OCI-LY1 (cell line): ENCODE measurements around the gene NHERF2.

Source experiments
- H2AFZ ChIP-seq: fragments of 200-600 bp; sonication (generic), shearing (Covaris generic); 2 replicates; pipeline ENCODE4 v1.6.0; 2014; ENCODE audit warnings: antibody characterized with exemption, mild to moderate bottlenecking, low read length
- H3F3A ChIP-seq: fragments of 200-600 bp; sonication (generic), shearing (Covaris generic); 2 replicates; pipeline ENCODE4 v1.6.0; 2014; ENCODE audit warnings: mild to moderate bottlenecking, antibody characterized with exemption, low read length, moderate library complexity; ENCODE audit not compliant: insufficient read depth
- H3K27ac ChIP-seq: fragments of 200-600 bp; sonication (generic); 2 replicates; pipeline ENCODE4 v1.5.1; 2014; ENCODE audit warnings: low read length, mixed run types, mild to moderate bottlenecking, low read depth; ENCODE audit not compliant: poor library complexity, severe bottlenecking
- H3K27me3 ChIP-seq: fragments of 200-600 bp; sonication (generic); 2 replicates; pipeline ENCODE4 v1.6.0; 2014; ENCODE audit warnings: antibody characterized with exemption, mild to moderate bottlenecking, low read length, moderate library complexity; ENCODE audit not compliant: insufficient read depth
- H3K36me3 ChIP-seq: fragments of 200-600 bp; sonication (generic); 2 replicates; pipeline ENCODE4 v1.6.1; 2014; ENCODE audit warnings: mild to moderate bottlenecking, antibody characterized with exemption, low read length, moderate library complexity, mixed read lengths; ENCODE audit not compliant: insufficient read depth
- H3K4me1 ChIP-seq: fragments of 200-600 bp; sonication (generic); 2 replicates; pipeline ENCODE4 v1.5.1; 2014; ENCODE audit warnings: mild to moderate bottlenecking, low read length, moderate library complexity; ENCODE audit not compliant: insufficient read depth, severe bottlenecking
- H3K4me2 ChIP-seq: fragments of 200-600 bp; sonication (generic), shearing (Covaris generic); 2 replicates; pipeline ENCODE4 v1.6.1; 2014; ENCODE audit warnings: low read length
- H3K4me3 ChIP-seq: fragments of 200-600 bp; sonication (generic); 2 replicates; pipeline ENCODE4 v1.5.1; 2014; ENCODE audit warnings: low read length, low read depth, mild to moderate bottlenecking, mixed read lengths; ENCODE audit not compliant: poor library complexity, severe bottlenecking
- H3K79me2 ChIP-seq: fragments of 200-600 bp; shearing (Covaris generic); 2 replicates; pipeline ENCODE4 v1.6.1; 2016; ENCODE audit warnings: mixed run types, low read length, mixed read lengths; ENCODE audit not compliant: insufficient read depth
- H3K9ac ChIP-seq: fragments of 200-600 bp; sonication (generic), shearing (Covaris generic); 2 replicates; pipeline ENCODE4 v1.6.1; 2014; ENCODE audit warnings: mild to moderate bottlenecking, low read length, mixed read lengths
- H3K9me2 ChIP-seq: fragments of 200-600 bp; sonication (generic), shearing (Covaris generic); 2 replicates; pipeline ENCODE4 v1.6.1; 2014; ENCODE audit warnings: low read depth, mild to moderate bottlenecking, low read length, mixed read lengths
- H3K9me3 ChIP-seq: fragments of 200-600 bp; shearing (Covaris generic); 2 replicates; pipeline ENCODE4 v1.6.1; 2014; ENCODE audit warnings: low read length, mixed read lengths
- H4K20me1 ChIP-seq: fragments of 200-600 bp; sonication (generic), shearing (Covaris generic); 2 replicates; pipeline ENCODE4 v1.6.0; 2016; ENCODE audit warnings: mild to moderate bottlenecking, low read length; ENCODE audit not compliant: insufficient read depth
- CTCF ChIP-seq: fragments of 200-600 bp; sonication (generic), shearing (Covaris generic); IDR thresholded peaks from 2 replicates; pipeline ENCODE4 v1.5.1; 2017; ENCODE audit warnings: mild to moderate bottlenecking, antibody characterized with exemption, low read length, moderate library complexity, mixed read lengths
- EZH2 ChIP-seq: fragments of 200-600 bp; sonication (generic), shearing (Covaris generic); IDR thresholded peaks from 2 replicates; pipeline ENCODE4 v1.8.0; 2017; ENCODE audit warnings: borderline replicate concordance, mixed run types, mild to moderate bottlenecking, antibody characterized with exemption, low read length, moderate library complexity, mixed read lengths

NHERF2 gene

GRCh38 chr16:2013527-2013926 is 13.2 kb upstream of the NHERF2 start:
- no peak for TF ChIP-seq CTCF
- TF ChIP-seq EZH2 = no peak
- Histone ChIP-seq H3K79me2 (peaks cover 6% of the 10 kb centered on the region), H3K9me2 (no peaks in the 10 kb centered on the region), H3K4me1 (peaks cover 16% of the 10 kb centered on the region), H2AFZ (no peak overlapping the region), H3K27me3 (no peaks in the 10 kb centered on the region), H3K9me3 (no peaks in the 10 kb centered on the region), H3K4me3 (no peak overlapping the region), H4K20me1 (no peaks in the 10 kb centered on the region), H3K27ac (no peak overlapping the region), H3K9ac (no peak overlapping the region), H3K36me3 (no peaks in the 10 kb centered on the region), H3K4me2 (no peak overlapping the region), H3F3A (no peaks in the 10 kb centered on the region)

- no peak for TF ChIP-seq EZH2
- no peak for TF ChIP-seq CTCF
- Histone ChIP-seq H3K4me1 (peaks cover 6% of the 10 kb centered on the region), H3F3A (no peaks in the 10 kb centered on the region), H3K79me2 (no peaks in the 10 kb centered on the region), H2AFZ (no peak overlapping the region), H3K4me2 (no peak overlapping the region), H3K36me3 (no peaks in the 10 kb centered on the region), H3K9me2 (no peaks in the 10 kb centered on the region), H3K9me3 (no peaks in the 10 kb centered on the region), H3K27ac (no peak overlapping the region), H3K9ac (no peak overlapping the region), H4K20me1 (no peaks in the 10 kb centered on the region), H3K27me3 (no peaks in the 10 kb centered on the region), H3K4me3 (no peak overlapping the region)
These were observed 11.4 kb upstream of the NHERF2 start for GRCh38 chr16:2015117-2015946.

GRCh38 chr16:2015947-2016208 is 10.8 kb upstream of the NHERF2 start:
- Histone ChIP-seq H3K9me3 (no peaks in the 10 kb centered on the region), H3K79me2 (no peaks in the 10 kb centered on the region), H4K20me1 (no peaks in the 10 kb centered on the region), H3K36me3 (no peaks in the 10 kb centered on the region), H2AFZ (no peak overlapping the region), H3K4me1 (peaks cover under 1% of the 10 kb centered on the region), H3K27me3 (no peaks in the 10 kb centered on the region), H3K9me2 (no peaks in the 10 kb centered on the region), H3K4me3 (no peak overlapping the region), H3K4me2 (no peak overlapping the region), H3F3A (no peaks in the 10 kb centered on the region), H3K27ac (no peak overlapping the region), H3K9ac (no peak overlapping the region)
- TF ChIP-seq CTCF (no peak), EZH2 (no peak)
